ENCODE results near the gene CREBBP. TPM values are rescaled to one million over a fixed set of nuclear protein-coding genes. Genes with fewer than 3 reads are reported as not detected.

The CREBBP gene
- total RNA-seq, 1 donor from 2014 or later: 109 TPM

GRCh38 chr16:3738128-3738527 lies 142.4 kb downstream of the CREBBP start:
- H3K4me1 Mint-ChIP-seq (ENCODE audit: unreplicated experiment): no peaks in the 10 kb centered on the region
- H3K27me3 Mint-ChIP-seq (ENCODE audit: unreplicated experiment): no peaks in the 10 kb centered on the region
- TF ChIP-seq, protein P1, sequence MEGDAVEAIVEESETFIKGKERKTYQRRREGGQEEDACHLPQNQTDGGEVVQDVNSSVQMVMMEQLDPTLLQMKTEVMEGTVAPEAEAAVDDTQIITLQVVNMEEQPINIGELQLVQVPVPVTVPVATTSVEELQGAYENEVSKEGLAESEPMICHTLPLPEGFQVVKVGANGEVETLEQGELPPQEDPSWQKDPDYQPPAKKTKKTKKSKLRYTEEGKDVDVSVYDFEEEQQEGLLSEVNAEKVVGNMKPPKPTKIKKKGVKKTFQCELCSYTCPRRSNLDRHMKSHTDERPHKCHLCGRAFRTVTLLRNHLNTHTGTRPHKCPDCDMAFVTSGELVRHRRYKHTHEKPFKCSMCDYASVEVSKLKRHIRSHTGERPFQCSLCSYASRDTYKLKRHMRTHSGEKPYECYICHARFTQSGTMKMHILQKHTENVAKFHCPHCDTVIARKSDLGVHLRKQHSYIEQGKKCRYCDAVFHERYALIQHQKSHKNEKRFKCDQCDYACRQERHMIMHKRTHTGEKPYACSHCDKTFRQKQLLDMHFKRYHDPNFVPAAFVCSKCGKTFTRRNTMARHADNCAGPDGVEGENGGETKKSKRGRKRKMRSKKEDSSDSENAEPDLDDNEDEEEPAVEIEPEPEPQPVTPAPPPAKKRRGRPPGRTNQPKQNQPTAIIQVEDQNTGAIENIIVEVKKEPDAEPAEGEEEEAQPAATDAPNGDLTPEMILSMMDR (IDR thresholded peaks at IDR 0.05): no peak
- H3K36me3 Mint-ChIP-seq (ENCODE audit: unreplicated experiment): peaks cover 64% of the 10 kb centered on the region
- H3K27ac Mint-ChIP-seq (ENCODE audit: unreplicated experiment): no peak overlapping the region
- no peak for DNase-seq (ENCODE audit: extremely low spot score, unreplicated experiment)
- H3K9me3 Mint-ChIP-seq (ENCODE audit: unreplicated experiment): no peaks in the 10 kb centered on the region
- H3K4me3 Mint-ChIP-seq (ENCODE audit: unreplicated experiment): no peak overlapping the region

DNA sequence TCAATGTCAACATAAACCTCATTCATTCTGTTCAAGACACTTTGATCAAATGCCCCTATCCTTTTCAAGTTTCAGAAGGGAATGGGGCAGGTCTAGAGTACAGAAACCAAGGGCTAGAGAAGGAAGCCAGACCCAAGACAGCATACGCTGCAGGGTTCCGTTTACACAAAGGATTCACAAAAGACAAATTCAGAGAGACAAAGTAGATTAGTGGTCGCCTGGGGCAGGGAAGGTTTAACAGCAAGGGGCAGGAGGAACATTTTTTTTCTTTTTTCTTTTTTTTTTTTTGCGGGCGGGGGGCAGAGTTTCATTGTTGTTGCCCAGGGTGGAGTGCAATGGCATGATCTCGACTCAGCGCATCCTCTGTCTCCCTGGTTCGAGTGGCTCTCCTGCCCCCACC lies 143.3 kb downstream of the CREBBP start:
- DNase-seq (ENCODE audit: extremely low spot score, unreplicated experiment): no peak
- H3K36me3 Mint-ChIP-seq (ENCODE audit: unreplicated experiment): peaks cover 64% of the 10 kb centered on the region
- H3K27me3 Mint-ChIP-seq (ENCODE audit: unreplicated experiment): no peaks in the 10 kb centered on the region
- H3K4me3 Mint-ChIP-seq (ENCODE audit: unreplicated experiment): no peak overlapping the region
- H3K4me1 Mint-ChIP-seq (ENCODE audit: unreplicated experiment): no peaks in the 10 kb centered on the region
- no peaks in the 10 kb centered on the region for H3K9me3 Mint-ChIP-seq (ENCODE audit: unreplicated experiment)
- TF ChIP-seq, protein P1 (IDR thresholded peaks at IDR 0.05): no peak
- no peak overlapping the region for H3K27ac Mint-ChIP-seq (ENCODE audit: unreplicated experiment)

- Mint-ChIP-seq H3K4me1 (ENCODE audit: unreplicated experiment) (no peaks in the 10 kb centered on the region), H3K27ac (ENCODE audit: unreplicated experiment) (no peak overlapping the region), H3K9me3 (ENCODE audit: unreplicated experiment) (no peaks in the 10 kb centered on the region), H3K36me3 (ENCODE audit: unreplicated experiment) (peaks cover 68% of the 10 kb centered on the region), H3K27me3 (ENCODE audit: unreplicated experiment) (no peaks in the 10 kb centered on the region), H3K4me3 (ENCODE audit: unreplicated experiment) (no peak overlapping the region)
- TF ChIP-seq, protein P1 (IDR thresholded peaks at IDR 0.05): no peak
- no peak for DNase-seq (ENCODE audit: extremely low spot score, unreplicated experiment)
Measured at GRCh38 chr16:3736116-3736515, 144.4 kb downstream of the CREBBP start.

DNA sequence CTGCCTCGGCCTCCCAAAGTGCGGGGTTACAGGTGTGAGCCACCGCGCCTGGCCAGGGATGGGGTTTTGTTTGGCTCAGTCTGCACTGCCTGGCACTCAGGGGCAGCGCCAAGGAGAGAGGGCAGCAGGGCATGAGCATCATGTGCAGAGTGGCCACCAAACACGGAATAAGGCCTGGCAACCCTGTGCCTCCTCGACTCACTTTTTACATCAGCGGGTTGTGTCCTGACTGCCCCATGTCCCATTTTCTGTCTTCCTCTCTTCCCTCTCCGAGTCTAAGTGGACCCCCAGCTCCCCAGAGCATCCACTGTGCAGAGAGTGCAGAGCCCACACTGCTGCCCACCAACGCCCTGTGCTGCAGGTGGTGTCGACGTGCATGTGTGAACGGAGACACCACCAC lies 145.0 kb downstream of the CREBBP start:
- Mint-ChIP-seq H3K27ac (ENCODE audit: unreplicated experiment) (no peak overlapping the region), H3K9me3 (ENCODE audit: unreplicated experiment) (no peaks in the 10 kb centered on the region), H3K4me1 (ENCODE audit: unreplicated experiment) (no peaks in the 10 kb centered on the region), H3K36me3 (ENCODE audit: unreplicated experiment) (peaks cover 69% of the 10 kb centered on the region), H3K4me3 (ENCODE audit: unreplicated experiment) (no peak overlapping the region), H3K27me3 (ENCODE audit: unreplicated experiment) (no peaks in the 10 kb centered on the region)
- TF ChIP-seq, protein P1 (IDR thresholded peaks at IDR 0.05): no peak
- DNase-seq (ENCODE audit: extremely low spot score, unreplicated experiment): no peak

DNA sequence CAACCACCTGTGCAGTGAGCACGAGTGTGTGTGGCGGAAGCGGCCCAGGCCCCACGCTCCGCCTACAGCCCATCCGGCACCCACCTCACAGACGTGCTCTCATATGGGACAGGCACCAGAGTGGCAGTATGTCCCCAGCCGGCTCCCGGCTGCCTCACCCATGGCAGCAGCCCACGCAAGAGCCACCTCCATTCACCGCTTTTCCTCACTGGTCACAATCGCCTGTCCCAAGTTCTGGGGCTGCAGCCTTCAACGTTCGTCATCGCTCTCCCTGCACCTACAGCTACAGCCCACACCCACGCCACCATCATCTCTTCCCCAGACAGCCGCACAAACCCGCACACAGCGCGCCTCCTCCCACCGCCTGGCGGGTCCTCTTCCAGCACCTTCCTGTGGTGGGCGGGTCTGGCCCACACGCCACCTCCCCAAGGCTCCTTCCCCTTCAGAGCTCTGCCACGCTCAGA lies 145.7 kb downstream of the CREBBP start:
- Mint-ChIP-seq H3K4me1 (ENCODE audit: unreplicated experiment) (no peaks in the 10 kb centered on the region), H3K27ac (ENCODE audit: unreplicated experiment) (no peak overlapping the region), H3K27me3 (ENCODE audit: unreplicated experiment) (no peaks in the 10 kb centered on the region), H3K9me3 (ENCODE audit: unreplicated experiment) (no peaks in the 10 kb centered on the region), H3K36me3 (ENCODE audit: unreplicated experiment) (peaks cover 70% of the 10 kb centered on the region), H3K4me3 (ENCODE audit: unreplicated experiment) (no peak overlapping the region)
- DNase-seq (ENCODE audit: extremely low spot score, unreplicated experiment): no peak
- TF ChIP-seq, protein P1 (IDR thresholded peaks at IDR 0.05): no peak

Measured in osteocyte (in vitro differentiated cells).